Measurements from ENCODE around the gene COL7A1.

The COL7A1 gene

GRCh38 chr3:48591886-48592518 is 3.1 kb downstream of the COL7A1 start:
- no peak for DNase-seq (ENCODE audit: low read depth, low spot score)

- DNase-seq (ENCODE audit: low read depth, low spot score) = no peak
Observed at GRCh38 chr3:48591436-48591835, 3.7 kb downstream of the COL7A1 start.

DNA sequence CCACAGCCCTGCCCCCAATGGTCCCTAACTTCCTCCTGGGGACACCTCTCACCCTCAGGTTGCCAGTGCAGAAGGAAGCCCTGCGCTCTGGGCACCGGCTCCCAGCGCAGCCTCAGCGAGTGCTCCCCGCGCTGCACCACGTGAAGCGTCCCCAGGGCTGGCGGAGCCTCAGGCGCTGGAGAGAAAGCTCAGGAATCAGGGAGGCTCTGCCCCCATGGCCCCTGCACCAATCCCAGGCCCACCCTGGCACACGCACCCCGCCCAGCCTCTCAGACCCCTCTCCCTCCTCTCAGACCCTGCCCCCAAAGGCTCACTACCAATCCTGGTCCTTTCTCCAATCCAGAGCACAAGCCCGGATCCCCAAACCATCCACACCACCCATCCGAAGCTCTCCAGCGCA is 6.9 kb downstream of the COL7A1 start:
- DNase-seq (ENCODE audit: low read depth, low spot score) = no peak

DNA sequence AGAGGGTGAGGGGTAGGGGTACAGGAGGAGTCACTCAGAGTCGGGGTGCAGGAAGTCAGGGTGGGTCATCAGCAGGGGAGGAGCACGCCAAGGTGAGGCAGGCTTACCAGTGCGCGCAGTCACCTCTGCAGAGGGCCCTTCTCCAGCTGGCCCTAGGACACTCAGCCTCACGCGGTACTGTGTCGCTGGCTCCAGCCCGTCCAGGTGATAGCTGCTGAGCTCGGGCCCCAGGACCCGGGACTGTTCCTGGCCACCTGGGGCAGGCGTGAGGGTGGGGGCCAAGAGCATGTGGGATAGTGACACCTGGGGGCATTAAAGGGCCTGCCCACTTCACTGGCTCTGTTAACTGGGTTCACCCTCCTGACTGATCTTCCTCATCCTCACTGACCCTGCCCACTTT is 7.4 kb downstream of the COL7A1 start:
- DNase-seq (ENCODE audit: low read depth, low spot score) = no peak

- DNase-seq (ENCODE audit: low read depth, low spot score) = no peak
Observed at GRCh38 chr3:48585411-48585810, 9.7 kb downstream of the COL7A1 start.

DNA sequence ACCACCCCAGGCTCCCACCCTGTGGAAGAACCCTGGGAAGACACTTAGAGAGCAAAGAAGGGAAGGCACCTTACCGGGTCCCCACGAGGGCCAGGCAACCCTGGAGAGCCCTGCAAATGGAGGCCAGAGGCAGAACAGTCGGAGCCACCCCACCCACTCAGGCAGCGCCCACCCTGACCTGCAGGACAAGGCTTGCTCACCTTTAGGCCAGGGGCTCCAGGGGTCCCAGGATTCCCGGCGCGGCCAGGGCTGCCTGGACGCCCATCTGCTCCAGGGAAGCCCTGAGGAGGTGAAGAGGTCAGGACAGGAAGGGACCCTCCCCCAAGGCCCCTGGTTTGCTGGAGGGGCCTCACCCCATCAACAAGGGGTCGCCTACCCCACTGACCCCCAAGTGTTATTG is 10.3 kb downstream of the COL7A1 start:
- no peak for DNase-seq (ENCODE audit: low read depth, low spot score)

GRCh38 chr3:48581621-48582481 is 13.3 kb downstream of the COL7A1 start:
- DNase-seq (ENCODE audit: low read depth, low spot score) = no peak

- DNase-seq (ENCODE audit: low read depth, low spot score) = no peak
Observed at GRCh38 chr3:48576647-48577046, 18.5 kb downstream of the COL7A1 start.

GRCh38 chr3:48575366-48575765 is 19.8 kb downstream of the COL7A1 start:
- DNase-seq (ENCODE audit: low read depth, low spot score) = no peak

DNA sequence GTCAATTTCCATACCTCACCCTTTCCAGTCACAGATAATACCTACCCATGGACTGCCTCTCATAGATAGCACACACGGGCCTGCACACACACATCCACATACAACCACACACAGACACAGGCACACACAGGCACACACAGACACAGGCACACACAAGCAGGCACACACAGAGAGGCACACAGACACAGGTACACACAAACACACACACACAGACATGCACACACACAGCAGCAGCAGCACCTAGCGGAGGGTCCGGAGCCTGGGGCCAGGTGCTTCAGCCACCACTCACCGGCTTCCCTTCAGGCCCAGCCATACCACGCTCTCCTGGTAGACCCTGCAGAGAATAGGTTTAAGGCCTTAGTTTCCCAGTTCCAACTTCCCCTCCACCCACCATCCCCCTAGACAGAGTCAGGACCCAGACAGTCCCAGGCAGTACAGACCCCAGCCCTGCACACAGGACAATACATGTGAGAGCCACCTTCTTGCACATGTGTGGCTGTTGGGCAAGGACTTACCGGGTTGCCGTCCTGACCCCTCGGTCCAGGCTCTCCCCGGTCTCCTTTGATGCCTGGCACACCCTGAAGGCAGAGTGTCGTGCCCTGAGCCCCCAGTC is 21.1 kb downstream of the COL7A1 start:
- no peak for DNase-seq (ENCODE audit: low read depth, low spot score)

DNA sequence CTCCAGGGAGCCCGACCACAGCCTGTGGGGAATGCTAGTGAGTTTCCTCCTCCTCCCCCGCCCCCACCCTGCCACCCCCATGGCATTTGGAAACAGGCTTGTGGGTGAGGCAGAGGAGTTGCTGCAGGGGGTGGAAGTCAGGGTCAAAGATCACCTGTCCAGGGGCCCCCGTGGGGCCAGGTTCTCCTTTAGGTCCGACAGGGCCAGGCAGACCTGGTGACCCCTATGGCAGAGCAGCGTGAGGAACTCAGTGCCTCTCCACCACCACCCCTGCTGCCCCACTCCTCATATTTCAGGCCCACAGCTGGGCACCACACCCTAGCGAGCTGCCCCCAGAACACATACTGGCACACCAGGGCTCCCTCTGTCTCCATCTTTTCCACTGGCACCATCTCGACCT is 22.6 kb downstream of the COL7A1 start:
- no peak for DNase-seq (ENCODE audit: low read depth, low spot score)

DNA sequence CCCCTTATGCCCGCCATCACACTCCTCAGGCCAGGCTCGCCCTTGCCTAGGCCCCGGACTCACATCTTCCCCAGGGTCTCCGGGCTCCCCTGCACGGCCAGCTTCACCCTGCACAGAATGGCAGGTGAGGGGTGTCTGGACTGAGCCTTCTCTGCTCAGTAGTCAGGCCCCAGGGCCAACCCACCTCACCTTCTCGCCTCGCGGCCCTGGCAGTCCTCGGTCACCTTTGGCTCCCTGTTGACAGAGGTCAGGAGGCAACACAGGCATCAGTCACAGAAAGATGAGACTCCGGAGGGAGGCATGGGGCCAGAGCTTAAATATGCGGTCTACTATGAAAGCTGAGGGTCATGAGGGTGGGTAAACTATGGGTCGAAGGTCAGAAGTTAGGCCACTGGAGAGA is 23.2 kb downstream of the COL7A1 start:
- no peak for DNase-seq (ENCODE audit: low read depth, low spot score)

DNA sequence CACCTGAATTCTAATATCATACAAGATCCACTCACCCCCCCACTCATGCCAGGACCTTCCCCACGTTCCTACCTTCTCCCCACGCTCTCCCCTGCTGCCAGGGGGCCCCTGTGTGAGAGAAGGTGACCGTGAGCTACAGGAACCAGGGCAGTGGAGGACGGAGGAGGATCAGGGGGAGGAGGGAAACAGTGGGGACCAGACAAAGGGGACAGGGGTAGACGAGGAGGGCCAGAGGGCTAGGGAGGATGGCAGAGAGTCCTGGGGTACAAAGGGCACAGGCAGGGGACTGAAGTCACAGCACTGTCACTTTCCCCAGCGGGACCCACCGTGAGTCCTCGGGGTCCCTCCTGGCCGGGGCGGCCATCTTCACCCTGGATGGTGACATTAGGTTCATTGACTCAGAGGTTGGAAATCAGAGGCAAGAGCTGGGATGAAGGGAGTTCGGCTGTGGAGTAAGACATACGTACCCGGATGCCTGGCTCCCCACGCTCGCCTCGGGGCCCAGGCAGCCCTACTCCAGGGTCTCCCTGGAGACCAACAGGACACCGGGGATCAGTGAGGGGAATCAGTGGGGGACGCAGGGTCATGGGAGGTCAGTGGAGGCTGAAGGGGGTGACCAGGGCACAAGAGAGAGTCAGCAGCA is 25.2 kb downstream of the COL7A1 start:
- DNase-seq (ENCODE audit: low read depth, low spot score) = no peak

- DNase-seq (ENCODE audit: low read depth, low spot score) = no peak
Observed at GRCh38 chr3:48569400-48569799, 25.7 kb downstream of the COL7A1 start.

DNA sequence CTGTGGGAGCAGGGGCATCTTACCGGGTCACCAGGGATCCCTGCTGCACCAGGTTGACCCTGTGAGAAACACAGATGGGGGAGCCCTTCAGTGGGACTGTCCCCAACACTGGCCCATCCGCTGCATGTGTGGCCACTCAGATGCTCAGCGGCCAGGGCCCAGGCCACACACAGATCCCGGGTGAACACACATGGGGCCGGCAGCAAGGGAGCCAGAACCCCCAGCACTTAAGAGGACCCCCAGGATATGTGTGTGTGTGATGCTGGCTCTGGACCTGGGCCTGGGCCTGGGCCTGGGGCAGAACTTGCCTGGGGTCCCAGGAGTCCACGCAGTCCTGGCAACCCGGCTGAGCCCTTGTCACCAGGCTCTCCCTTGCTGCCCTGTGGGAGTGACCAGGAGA is 26.7 kb downstream of the COL7A1 start:
- no peak for DNase-seq (ENCODE audit: low read depth, low spot score)

- no peak for DNase-seq (ENCODE audit: low read depth, low spot score)
Observed at GRCh38 chr3:48567500-48567899, 27.6 kb downstream of the COL7A1 start.

DNA sequence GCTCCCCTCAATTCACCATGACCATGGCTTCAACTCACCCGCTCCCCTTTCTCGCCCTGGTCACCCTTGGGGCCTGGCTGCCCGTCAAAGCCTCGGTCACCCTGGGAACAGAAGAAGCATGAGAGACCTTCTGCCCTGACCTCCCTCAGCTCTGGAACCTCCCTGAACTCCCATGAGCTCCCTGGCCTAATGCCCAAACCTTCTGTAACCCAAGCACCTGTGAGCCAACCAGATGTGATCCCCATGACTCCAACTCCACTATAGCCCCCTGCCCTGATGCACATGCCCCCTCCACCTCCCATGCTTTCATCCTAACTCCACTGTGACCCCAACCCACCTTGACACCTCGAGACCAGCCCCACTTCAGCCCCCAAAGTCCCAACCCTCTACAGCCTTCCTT is 28.0 kb downstream of the COL7A1 start:
- no peak for DNase-seq (ENCODE audit: low read depth, low spot score)

DNA sequence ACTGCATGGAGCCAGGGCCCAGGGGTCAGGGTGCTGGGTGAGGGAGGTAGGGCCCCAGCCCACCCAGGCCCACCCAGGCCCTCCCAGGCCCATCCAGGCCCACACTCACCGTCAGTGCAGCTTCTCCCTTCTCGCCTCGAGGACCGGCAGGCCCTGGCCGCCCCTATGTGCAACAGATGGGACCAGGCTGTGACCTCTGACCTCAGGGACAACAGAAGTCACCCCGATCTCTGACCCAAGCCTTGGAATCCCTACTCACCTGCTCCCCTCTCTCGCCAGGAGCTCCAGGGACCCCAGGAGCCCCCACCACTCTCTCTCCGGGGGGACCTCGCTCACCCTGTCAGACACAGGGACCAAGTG is 28.7 kb downstream of the COL7A1 start:
- DNase-seq (ENCODE audit: low read depth, low spot score) = no peak

DNA sequence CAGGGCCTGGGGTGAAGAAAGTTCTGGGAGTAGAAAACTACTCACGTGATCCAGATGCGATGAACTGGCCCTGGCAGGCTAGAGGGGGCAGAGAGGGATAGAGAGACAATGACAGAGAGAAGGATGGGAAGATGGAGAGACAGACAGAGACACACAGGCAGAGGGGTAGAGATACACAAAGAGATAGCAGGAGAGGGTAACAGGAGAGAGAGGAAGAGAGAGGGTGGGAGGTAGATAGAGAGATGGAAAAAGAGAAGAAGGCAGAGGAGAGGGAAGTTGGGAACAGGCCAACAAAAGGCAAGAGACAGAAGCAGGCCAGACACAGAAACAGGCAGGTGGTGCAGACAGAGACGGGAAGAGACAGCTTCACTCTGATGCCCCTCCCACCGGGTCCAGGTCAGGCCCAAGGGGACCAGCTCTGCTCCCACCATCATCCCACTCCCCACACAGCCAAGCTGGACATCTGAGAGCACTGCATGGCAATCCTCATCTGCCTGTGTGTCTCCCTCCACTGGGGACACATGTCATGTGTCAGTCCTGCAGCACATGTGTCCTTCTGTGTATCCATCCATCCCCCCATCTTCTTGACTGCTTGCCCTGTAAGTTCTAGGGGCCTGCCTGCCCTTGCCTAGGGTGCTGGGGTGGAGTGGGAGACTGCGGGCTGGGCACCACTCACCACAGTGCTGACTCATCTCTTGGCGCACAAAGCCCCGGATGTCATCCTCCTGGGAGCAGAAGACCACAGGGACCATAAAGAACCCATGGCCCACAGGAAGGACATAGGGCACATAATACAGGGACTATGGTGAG is 29.3 kb downstream of the COL7A1 start:
- no peak for DNase-seq (ENCODE audit: low read depth, low spot score)

- DNase-seq (ENCODE audit: low read depth, low spot score) = no peak
Observed at GRCh38 chr3:48565186-48565585, 29.9 kb downstream of the COL7A1 start.

DNA sequence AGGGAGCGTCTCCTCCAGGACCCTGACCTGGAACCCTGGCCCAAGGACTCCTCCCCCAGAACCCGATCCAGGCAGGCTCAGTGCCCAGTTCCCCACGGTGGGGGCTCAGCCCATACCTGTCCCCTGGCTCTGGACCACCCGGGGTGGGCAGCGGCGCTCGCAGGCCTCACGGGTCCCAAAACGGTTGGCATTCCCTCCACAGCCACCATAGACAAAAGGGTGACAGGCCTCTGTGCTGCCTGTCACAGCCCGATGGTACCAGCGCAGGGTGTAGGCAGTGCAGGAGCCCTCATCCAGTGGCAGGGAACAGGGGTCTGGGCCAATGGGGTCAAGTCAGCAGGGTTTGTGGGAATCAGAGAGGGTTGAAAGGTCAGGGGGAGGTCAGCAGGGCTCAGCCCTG is 30.5 kb downstream of the COL7A1 start:
- no peak for DNase-seq (ENCODE audit: low read depth, low spot score)

- DNase-seq (ENCODE audit: low read depth, low spot score) = no peak
Observed at GRCh38 chr3:48564022-48564421, 31.1 kb downstream of the COL7A1 start.
